ENCODE measurements around the gene MKS1. TPM values are rescaled to one million over a fixed set of nuclear protein-coding genes. Genes with fewer than 3 reads are reported as not detected.

MKS1 gene
- total RNA-seq, 1 donor, result 11.2 TPM

DNA sequence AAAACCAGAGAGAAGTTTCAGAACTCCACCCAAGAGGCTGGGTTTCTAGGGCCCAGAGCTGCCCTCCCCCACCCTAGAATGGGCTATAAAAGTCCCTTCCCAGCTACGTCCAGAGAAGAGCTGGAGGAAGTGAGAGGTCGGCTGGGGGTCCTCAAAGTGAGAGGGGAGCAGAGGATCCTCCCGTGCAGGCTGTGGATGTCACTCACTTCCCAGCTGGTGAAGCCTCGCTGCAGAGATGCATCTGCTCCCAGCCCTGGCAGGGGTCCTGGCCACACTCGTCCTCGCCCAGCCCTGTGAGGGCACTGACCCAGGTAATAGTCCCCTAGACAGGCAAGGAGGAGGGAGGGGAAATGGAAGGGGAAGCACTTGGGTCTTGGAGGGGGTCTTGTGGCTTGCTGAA is 26.4 kb downstream of the MKS1 start, which contains the start of gene EPX:
Gene EPX, plus strand, starts transcription at position 115 of the 400 bp plus-strand sequence. Its CDS starts 121 bp downstream, at position 236.
- Histone ChIP-seq H3K9me3 (ENCODE audit: low read depth, low read length) (no peaks in the 10 kb centered on the region), H3K27me3 (ENCODE audit: insufficient read depth, low read length) (peaks cover 40% of the 10 kb centered on the region), H3K4me3 (ENCODE audit: insufficient read depth, low read length) (no peak within 1 kb of the TSS), H3K27ac (ENCODE audit: low read depth, low read length) (no peak within 1 kb of the TSS), H2AFZ (ENCODE audit: low read length) (no peak within 1 kb of the TSS), H3K36me3 (ENCODE audit: insufficient read depth, low read length) (no peaks in the 10 kb centered on the region), H3K4me2 (ENCODE audit: insufficient read depth, low read length) (no peak within 1 kb of the TSS), H3K79me2 (ENCODE audit: insufficient read depth, low read length) (no peaks in the 10 kb centered on the region), H4K20me1 (ENCODE audit: insufficient read depth, low read length) (peaks cover 4% of the 10 kb centered on the region), H3K4me1 (ENCODE audit: insufficient read depth, low read length) (peaks cover 9% of the 10 kb centered on the region)
- TF ChIP-seq, protein P1, sequence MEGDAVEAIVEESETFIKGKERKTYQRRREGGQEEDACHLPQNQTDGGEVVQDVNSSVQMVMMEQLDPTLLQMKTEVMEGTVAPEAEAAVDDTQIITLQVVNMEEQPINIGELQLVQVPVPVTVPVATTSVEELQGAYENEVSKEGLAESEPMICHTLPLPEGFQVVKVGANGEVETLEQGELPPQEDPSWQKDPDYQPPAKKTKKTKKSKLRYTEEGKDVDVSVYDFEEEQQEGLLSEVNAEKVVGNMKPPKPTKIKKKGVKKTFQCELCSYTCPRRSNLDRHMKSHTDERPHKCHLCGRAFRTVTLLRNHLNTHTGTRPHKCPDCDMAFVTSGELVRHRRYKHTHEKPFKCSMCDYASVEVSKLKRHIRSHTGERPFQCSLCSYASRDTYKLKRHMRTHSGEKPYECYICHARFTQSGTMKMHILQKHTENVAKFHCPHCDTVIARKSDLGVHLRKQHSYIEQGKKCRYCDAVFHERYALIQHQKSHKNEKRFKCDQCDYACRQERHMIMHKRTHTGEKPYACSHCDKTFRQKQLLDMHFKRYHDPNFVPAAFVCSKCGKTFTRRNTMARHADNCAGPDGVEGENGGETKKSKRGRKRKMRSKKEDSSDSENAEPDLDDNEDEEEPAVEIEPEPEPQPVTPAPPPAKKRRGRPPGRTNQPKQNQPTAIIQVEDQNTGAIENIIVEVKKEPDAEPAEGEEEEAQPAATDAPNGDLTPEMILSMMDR (IDR thresholded peaks at IDR 0.05; ENCODE audit: extremely low read depth, low read depth, low read length), result no peak
- DNase-seq (ENCODE audit: insufficient read length, low spot score, missing footprints), result no peak

DNA sequence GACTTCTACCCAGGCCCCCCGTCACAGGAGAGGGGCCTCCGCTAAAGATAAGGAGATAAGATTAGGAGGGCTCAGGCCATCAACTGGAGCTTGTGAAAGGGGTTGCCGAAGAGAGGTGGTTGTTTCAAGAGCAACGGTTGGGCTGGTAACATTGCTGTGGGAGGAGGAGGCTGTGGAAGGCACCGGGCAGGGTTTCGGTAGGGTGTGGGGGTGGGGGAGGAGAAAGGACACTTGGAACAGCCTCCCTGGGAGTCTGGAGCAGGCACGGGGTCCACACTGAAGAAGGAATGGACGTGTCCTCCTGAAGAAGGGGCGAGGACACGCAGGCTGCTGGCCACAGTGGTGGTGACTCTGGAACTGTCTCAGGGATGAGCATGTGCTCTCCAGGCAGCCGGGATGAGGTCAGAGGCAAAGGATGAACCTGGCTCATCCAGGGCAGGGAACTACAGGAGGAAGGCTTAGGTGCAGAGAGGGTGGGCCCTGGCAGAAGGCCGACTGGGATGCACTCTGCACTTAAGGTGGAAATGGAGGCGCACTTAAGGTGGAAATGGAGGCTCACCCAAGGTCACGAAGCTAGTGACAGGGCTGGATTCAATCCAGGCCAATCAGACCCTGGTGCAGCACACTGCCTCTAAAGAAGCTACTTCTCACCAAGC is 27.7 kb downstream of the MKS1 start:
- TF ChIP-seq, protein P1 (IDR thresholded peaks at IDR 0.05; ENCODE audit: extremely low read depth, low read depth, low read length), result no peak
- Histone ChIP-seq H3K27me3 (ENCODE audit: insufficient read depth, low read length) (peaks cover 36% of the 10 kb centered on the region), H3K4me3 (ENCODE audit: insufficient read depth, low read length) (no peak overlapping the region)

GRCh38 chr17:58189436-58190146 is 29.5 kb downstream of the MKS1 start:
- H3K27ac ChIP-seq (ENCODE audit: low read depth, low read length), result no peak overlapping the region
- peaks cover 4% of the 10 kb centered on the region for H4K20me1 ChIP-seq (ENCODE audit: insufficient read depth, low read length)
- H3K79me2 ChIP-seq (ENCODE audit: insufficient read depth, low read length), result no peaks in the 10 kb centered on the region
- H3K27me3 ChIP-seq (ENCODE audit: insufficient read depth, low read length), result peaks cover 31% of the 10 kb centered on the region
- peak overlapping the region; percentile 38 for H3K4me2 ChIP-seq (ENCODE audit: insufficient read depth, low read length)
- peaks cover 9% of the 10 kb centered on the region for H3K4me1 ChIP-seq (ENCODE audit: insufficient read depth, low read length)
- H3K4me3 ChIP-seq (ENCODE audit: insufficient read depth, low read length), result no peak overlapping the region
- no peak overlapping the region for H2AFZ ChIP-seq (ENCODE audit: low read length)
- no peaks in the 10 kb centered on the region for H3K36me3 ChIP-seq (ENCODE audit: insufficient read depth, low read length)
- no peaks in the 10 kb centered on the region for H3K9me3 ChIP-seq (ENCODE audit: low read depth, low read length)
- TF ChIP-seq, protein P1 (IDR thresholded peaks at IDR 0.05; ENCODE audit: extremely low read depth, low read depth, low read length), result no peak
- DNase-seq (ENCODE audit: insufficient read length, low spot score, missing footprints), result peak; percentile 97

More for the DNA sequence above, 27.7 kb downstream of the MKS1 start:
- Histone ChIP-seq H3K4me1 (ENCODE audit: insufficient read depth, low read length) (peaks cover 9% of the 10 kb centered on the region), H3K36me3 (ENCODE audit: insufficient read depth, low read length) (no peaks in the 10 kb centered on the region), H2AFZ (ENCODE audit: low read length) (no peak overlapping the region), H3K79me2 (ENCODE audit: insufficient read depth, low read length) (no peaks in the 10 kb centered on the region), H4K20me1 (ENCODE audit: insufficient read depth, low read length) (peaks cover 4% of the 10 kb centered on the region), H3K27ac (ENCODE audit: low read depth, low read length) (no peak overlapping the region), H3K4me2 (ENCODE audit: insufficient read depth, low read length) (no peak overlapping the region), H3K9me3 (ENCODE audit: low read depth, low read length) (no peaks in the 10 kb centered on the region)
- DNase-seq (ENCODE audit: insufficient read length, low spot score, missing footprints), result no peak

- H3K27me3 ChIP-seq (ENCODE audit: insufficient read depth, low read length), result peaks cover 26% of the 10 kb centered on the region
- no peak overlapping the region for H3K4me2 ChIP-seq (ENCODE audit: insufficient read depth, low read length)
- H3K79me2 ChIP-seq (ENCODE audit: insufficient read depth, low read length), result no peaks in the 10 kb centered on the region
- no peak overlapping the region for H3K27ac ChIP-seq (ENCODE audit: low read depth, low read length)
- no peak for DNase-seq (ENCODE audit: insufficient read length, low spot score, missing footprints)
- H3K9me3 ChIP-seq (ENCODE audit: low read depth, low read length), result no peaks in the 10 kb centered on the region
- H3K4me1 ChIP-seq (ENCODE audit: insufficient read depth, low read length), result peaks cover 9% of the 10 kb centered on the region
- H3K36me3 ChIP-seq (ENCODE audit: insufficient read depth, low read length), result no peaks in the 10 kb centered on the region
- TF ChIP-seq, protein P1 (IDR thresholded peaks at IDR 0.05; ENCODE audit: extremely low read depth, low read depth, low read length), result no peak
- no peak overlapping the region for H2AFZ ChIP-seq (ENCODE audit: low read length)
- no peak overlapping the region for H3K4me3 ChIP-seq (ENCODE audit: insufficient read depth, low read length)
- peaks cover 4% of the 10 kb centered on the region for H4K20me1 ChIP-seq (ENCODE audit: insufficient read depth, low read length)
Observed at GRCh38 chr17:58187675-58188074, 31.4 kb downstream of the MKS1 start.

All from osteoblast (primary cell).